HepG2 (cell line): ENCODE results near the gene ZP2. TPM values are rescaled to one million over a fixed set of nuclear protein-coding genes. Genes with fewer than 3 reads are reported as not detected.
A peak's percentile ranks its signal among the peaks of the same experiment; 100 is the strongest.

Experiments used
- ARID5B ChIP-seq: IDR thresholded peaks from 2 replicates; pipeline ENCODE4 v1.4.0; 2020; ENCODE audit warnings: mild to moderate bottlenecking, missing genetic modification reagents
- ASH2L ChIP-seq: fragments of 300-600, 200-600 bp; sonication (generic); IDR thresholded peaks from 2 replicates; pipeline ENCODE4 v1.7.0; 2017; ENCODE audit warnings: low read depth, mild to moderate bottlenecking, moderate library complexity, mixed read lengths, low read length; ENCODE audit not compliant: insufficient read length
- CEBPG ChIP-seq: IDR thresholded peaks from 2 replicates; pipeline ENCODE4 v1.6.1; 2016
- CERS6 ChIP-seq: sonication (generic); formaldehyde crosslinking; IDR thresholded peaks from 2 replicates; pipeline ENCODE4 v1.5.0; 2020; ENCODE audit warnings: missing genetic modification reagents
- GATAD2A ChIP-seq: IDR thresholded peaks from 2 replicates; pipeline ENCODE4 v1.6.1; 2016
- HOXA5 ChIP-seq: sonication (generic); formaldehyde crosslinking; IDR thresholded peaks from 2 replicates; pipeline ENCODE4 v1.4.0; 2020; ENCODE audit warnings: missing genetic modification reagents
- NFIB ChIP-seq: sonication (generic); formaldehyde crosslinking; IDR thresholded peaks from 2 replicates; pipeline ENCODE4 v1.9.0; 2021; ENCODE audit warnings: missing genetic modification reagents, mild to moderate bottlenecking, borderline replicate concordance
- NKX3-1 ChIP-seq: sonication (generic); formaldehyde crosslinking; IDR thresholded peaks from 2 replicates; pipeline ENCODE4 v1.5.0; 2020; ENCODE audit warnings: missing genetic modification reagents
- ZFP36L1 ChIP-seq: sonication (generic); formaldehyde crosslinking; IDR thresholded peaks from 2 replicates; pipeline ENCODE4 v1.8.0; 2022; ENCODE audit warnings: mild to moderate bottlenecking, missing genetic modification reagents, moderate library complexity
- ZNF317 ChIP-seq: sonication (generic); formaldehyde crosslinking; IDR thresholded peaks from 2 replicates; pipeline ENCODE4 v1.5.0; 2020; ENCODE audit warnings: mild to moderate bottlenecking, missing genetic modification reagents
- ZNF44 ChIP-seq: sonication (generic); formaldehyde crosslinking; IDR thresholded peaks from 2 replicates; pipeline ENCODE4 v1.5.1; 2020; ENCODE audit warnings: mild to moderate bottlenecking, missing genetic modification reagents
- ZNF512B ChIP-seq: sonication (generic); formaldehyde crosslinking; IDR thresholded peaks from 2 replicates; pipeline ENCODE4 v1.5.1; 2020; ENCODE audit warnings: missing genetic modification reagents, mild to moderate bottlenecking, borderline replicate concordance
- ZNF616 ChIP-seq: sonication (generic); formaldehyde crosslinking; IDR thresholded peaks from 2 replicates; pipeline ENCODE4 v1.5.0; 2020; ENCODE audit warnings: low read depth, mild to moderate bottlenecking, missing genetic modification reagents
- ZNF737 ChIP-seq: sonication (generic); formaldehyde crosslinking; IDR thresholded peaks from 2 replicates; pipeline ENCODE4 v1.5.0; 2020; ENCODE audit warnings: missing genetic modification reagents, mild to moderate bottlenecking, borderline replicate concordance
- ZNF781 ChIP-seq: sonication (generic); formaldehyde crosslinking; IDR thresholded peaks from 2 replicates; pipeline ENCODE4 v1.5.1; 2020; ENCODE audit warnings: borderline replicate concordance, mild to moderate bottlenecking, missing genetic modification reagents; ENCODE audit errors: not compliant biosample characterization
- ZNF788 ChIP-seq: sonication (generic); formaldehyde crosslinking; IDR thresholded peaks from 2 replicates; pipeline ENCODE4 v1.5.0; 2020; ENCODE audit warnings: mild to moderate bottlenecking, missing genetic modification reagents, borderline replicate concordance
- ZNF792 ChIP-seq: IDR thresholded peaks from 2 replicates; pipeline ENCODE4 v1.6.1; 2016
- ZXDC ChIP-seq: sonication (generic); formaldehyde crosslinking; IDR thresholded peaks from 2 replicates; pipeline ENCODE4 v1.5.0; 2020; ENCODE audit warnings: mild to moderate bottlenecking, missing genetic modification reagents
- polyA plus RNA-seq, 8 experiments: library from polyadenylated mRNA; depleted of rRNA in 3 of 8; stranded (reverse) in 7 of 8; unstranded in 1 of 8; fragments of >200 nt; fragmentation: Illumina TruSeq in 4 of 8; extraction: Trizol in 4 of 8; gene quantifications; 2 replicates each; pipeline versions ENCODE4 v1.2.1 to v1.2.3, GENCODE V29; 2011 to 2016; ENCODE audit warnings: low read depth in 4 of 8, missing spikeins in 1 of 8, mixed read lengths in 1 of 8; ENCODE audit not compliant: insufficient read depth in 1 of 8
- total RNA-seq, 5 experiments: library from RNA; depleted of rRNA; stranded (reverse); fragments of >200 nt; fragmentation: Illumina TruSeq; extraction: Trizol; gene quantifications; 2 replicates each; pipeline ENCODE4 v1.2.3, GENCODE V29; 2016; ENCODE audit warnings: low read depth in 1 of 5

Gene ZP2
- total and polyA plus RNA-seq, 2 of the 13 experiments (the other 11 are each of a cell fraction or from before 2014, with no cell fraction given), result not detected

- 0 out of 2 replicates have a peak, but pooled peaks have one; percentile 45 for TF ChIP-seq HOXA5 (CRISPR knock-in tag)
- TF ChIP-seq CEBPG, result 0 out of 2 replicates have a peak, but pooled peaks have one; percentile 13
- TF ChIP-seq ZFP36L1 (CRISPR knock-in tag), result no peak
- no peak for TF ChIP-seq ZNF792 (CRISPR knock-in tag)
- TF ChIP-seq ZNF788 (CRISPR knock-in tag), result no peak
- TF ChIP-seq ZNF737 (CRISPR knock-in tag), result no peak
- no peak for TF ChIP-seq ASH2L
- no peak for TF ChIP-seq CERS6 (CRISPR knock-in tag)
- no peak for TF ChIP-seq ZNF512B (CRISPR knock-in tag)
- no peak for TF ChIP-seq ZXDC (CRISPR knock-in tag)
- TF ChIP-seq ZNF616 (CRISPR knock-in tag), result no peak
- no peak for TF ChIP-seq ZNF781 (CRISPR knock-in tag)
- no peak for TF ChIP-seq NFIB (CRISPR knock-in tag)
- TF ChIP-seq GATAD2A (CRISPR knock-in tag), result peak; percentile 57; the same call in 1 of the 2 replicates
- no peak for TF ChIP-seq NKX3-1 (CRISPR knock-in tag)
- TF ChIP-seq ZNF44 (CRISPR knock-in tag), result no peak
- no peak for TF ChIP-seq ZNF317
- peak; percentile 41; the same call in 1 of the 2 replicates for TF ChIP-seq ARID5B (CRISPR knock-in tag)
Measured at GRCh38 chr16:21156767-21157467, 54.5 kb downstream of the ZP2 start (continued).
